ENCODE data around the gene DTX1. TPM values are rescaled to one million over a fixed set of nuclear protein-coding genes. Genes with fewer than 3 reads are reported as not detected.

DTX1 gene
- total RNA-seq, 1 donor from 2014 or later, result 79.4 TPM

- intact Hi-C loops (cut with micrococcal nuclease), result no loop called here
- no peaks in the 10 kb centered on the region for H3K27me3 Mint-ChIP-seq
- H3K9me3 Mint-ChIP-seq, result no peaks in the 10 kb centered on the region
- CTCF ChIA-PET, result interaction anchor here (0.7 kb wide), 1 partner anchor 10 kb away, joined by 3 read pairs; no protein-coding TSS in a partner anchor
- no peak overlapping the region for H3K4me3 Mint-ChIP-seq
- H3K4me1 Mint-ChIP-seq, result no peaks in the 10 kb centered on the region
- no peak overlapping the region for H3K27ac Mint-ChIP-seq
- no peaks in the 10 kb centered on the region for H3K36me3 Mint-ChIP-seq (ENCODE audit: low read depth)
- DNase-seq, result no peak
- no peak for ATAC-seq (ENCODE audit: low read depth)
- TF ChIP-seq, protein P1, sequence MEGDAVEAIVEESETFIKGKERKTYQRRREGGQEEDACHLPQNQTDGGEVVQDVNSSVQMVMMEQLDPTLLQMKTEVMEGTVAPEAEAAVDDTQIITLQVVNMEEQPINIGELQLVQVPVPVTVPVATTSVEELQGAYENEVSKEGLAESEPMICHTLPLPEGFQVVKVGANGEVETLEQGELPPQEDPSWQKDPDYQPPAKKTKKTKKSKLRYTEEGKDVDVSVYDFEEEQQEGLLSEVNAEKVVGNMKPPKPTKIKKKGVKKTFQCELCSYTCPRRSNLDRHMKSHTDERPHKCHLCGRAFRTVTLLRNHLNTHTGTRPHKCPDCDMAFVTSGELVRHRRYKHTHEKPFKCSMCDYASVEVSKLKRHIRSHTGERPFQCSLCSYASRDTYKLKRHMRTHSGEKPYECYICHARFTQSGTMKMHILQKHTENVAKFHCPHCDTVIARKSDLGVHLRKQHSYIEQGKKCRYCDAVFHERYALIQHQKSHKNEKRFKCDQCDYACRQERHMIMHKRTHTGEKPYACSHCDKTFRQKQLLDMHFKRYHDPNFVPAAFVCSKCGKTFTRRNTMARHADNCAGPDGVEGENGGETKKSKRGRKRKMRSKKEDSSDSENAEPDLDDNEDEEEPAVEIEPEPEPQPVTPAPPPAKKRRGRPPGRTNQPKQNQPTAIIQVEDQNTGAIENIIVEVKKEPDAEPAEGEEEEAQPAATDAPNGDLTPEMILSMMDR (IDR thresholded peaks at IDR 0.05), result no peak
- POLR2A ChIA-PET, result no interaction called here
These were observed 16.6 kb upstream of the DTX1 start for GRCh38 chr12:113039911-113040445.

DNA sequence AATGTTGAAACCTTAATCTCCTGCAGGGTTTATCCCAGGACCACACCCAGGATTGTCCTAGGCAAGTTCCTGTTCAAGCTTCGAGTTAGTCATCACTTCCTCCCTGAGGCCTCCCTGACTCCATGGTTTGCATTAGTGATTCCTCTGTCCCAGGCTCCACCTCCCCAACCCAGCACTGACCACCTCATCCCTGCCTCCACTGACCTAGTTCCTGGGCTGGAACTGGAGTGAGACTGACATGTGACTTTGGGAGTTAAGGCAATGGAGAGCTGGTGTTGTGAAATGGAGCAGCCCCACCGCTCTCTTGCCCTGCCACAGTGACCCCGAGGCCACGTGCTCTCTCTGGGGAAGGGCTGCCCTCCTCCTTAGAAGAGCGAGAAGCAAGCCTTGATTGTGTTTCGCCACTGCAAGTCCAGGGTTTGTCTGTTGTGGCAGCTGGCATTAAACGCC lies 15.8 kb upstream of the DTX1 start:
- TF ChIP-seq, protein P1 (IDR thresholded peaks at IDR 0.05), result no peak
- intact Hi-C loops (cut with micrococcal nuclease), result no loop called here
- H3K36me3 Mint-ChIP-seq (ENCODE audit: low read depth), result no peaks in the 10 kb centered on the region
- ATAC-seq (ENCODE audit: low read depth), result no peak
- ChIA-PET CTCF (interaction anchor here (1.0 kb wide), 1 partner anchor 48 kb away, joined by 3 read pairs; no protein-coding TSS in a partner anchor), POLR2A (no interaction called here)
- no peaks in the 10 kb centered on the region for H3K4me1 Mint-ChIP-seq
- DNase-seq, result no peak
- no peaks in the 10 kb centered on the region for H3K9me3 Mint-ChIP-seq
- no peak overlapping the region for H3K4me3 Mint-ChIP-seq
- no peaks in the 10 kb centered on the region for H3K27me3 Mint-ChIP-seq
- no peak overlapping the region for H3K27ac Mint-ChIP-seq

- Mint-ChIP-seq H3K4me1 (no peaks in the 10 kb centered on the region), H3K27me3 (no peaks in the 10 kb centered on the region), H3K4me3 (no peak overlapping the region), H3K36me3 (ENCODE audit: low read depth) (no peaks in the 10 kb centered on the region), H3K9me3 (no peaks in the 10 kb centered on the region), H3K27ac (no peak overlapping the region)
- ChIA-PET CTCF (interaction anchor here (1.0 to 1.3 kb wide), 2 partner anchors 49 kb away, joined by 3 read pairs; no protein-coding TSS in a partner anchor), POLR2A (no interaction called here)
- TF ChIP-seq, protein P1 (IDR thresholded peaks at IDR 0.05), result no peak
- intact Hi-C loops (cut with micrococcal nuclease), result no loop called here
- no peak for ATAC-seq (ENCODE audit: low read depth)
- no peak for DNase-seq
These were observed 15.0 kb upstream of the DTX1 start for GRCh38 chr12:113041560-113041959.

- Mint-ChIP-seq H3K36me3 (ENCODE audit: low read depth) (no peaks in the 10 kb centered on the region), H3K27ac (no peak overlapping the region), H3K4me1 (no peaks in the 10 kb centered on the region), H3K4me3 (no peak overlapping the region), H3K9me3 (no peaks in the 10 kb centered on the region), H3K27me3 (no peaks in the 10 kb centered on the region)
- intact Hi-C loops (cut with micrococcal nuclease), result no loop called here
- DNase-seq (no peak), ATAC-seq (ENCODE audit: low read depth) (no peak)
- ChIA-PET POLR2A (no interaction called here), CTCF (interaction anchor here (0.8 kb wide), 1 partner anchor 110 kb away, joined by 4 read pairs; no protein-coding TSS in a partner anchor)
- TF ChIP-seq, protein P1 (IDR thresholded peaks at IDR 0.05), result no peak
These were observed 13.3 kb upstream of the DTX1 start for GRCh38 chr12:113043240-113043639.

- DNase-seq (no peak), ATAC-seq (ENCODE audit: low read depth) (no peak)
- Mint-ChIP-seq H3K27ac (no peak overlapping the region), H3K9me3 (no peaks in the 10 kb centered on the region), H3K27me3 (no peaks in the 10 kb centered on the region), H3K4me1 (peaks cover 9% of the 10 kb centered on the region), H3K36me3 (ENCODE audit: low read depth) (no peaks in the 10 kb centered on the region), H3K4me3 (no peak overlapping the region)
- intact Hi-C loops (cut with micrococcal nuclease), result no loop called here
- TF ChIP-seq, protein P1 (IDR thresholded peaks at IDR 0.05), result no peak
- ChIA-PET CTCF (interaction anchor here (0.7 to 8.0 kb wide), 2 partner anchors 52 to 55 kb away, joined by 4 to 85 read pairs; no protein-coding TSS in a partner anchor), POLR2A (no interaction called here)
These were observed 12.0 kb upstream of the DTX1 start for GRCh38 chr12:113044516-113044915.

Data from activated B cell treated with CpG ODN at 0.5 μM for 24 hours (primary cell).